G401.6 (cell line): ENCODE results near the gene CEP104.

Source experiments
- FAIRE-seq: peaks from 2 replicates; lab custom pipeline; 2012; peaks lifted over from hg19 to GRCh38; lab: Jason Lieb, UNC

CEP104 gene

DNA sequence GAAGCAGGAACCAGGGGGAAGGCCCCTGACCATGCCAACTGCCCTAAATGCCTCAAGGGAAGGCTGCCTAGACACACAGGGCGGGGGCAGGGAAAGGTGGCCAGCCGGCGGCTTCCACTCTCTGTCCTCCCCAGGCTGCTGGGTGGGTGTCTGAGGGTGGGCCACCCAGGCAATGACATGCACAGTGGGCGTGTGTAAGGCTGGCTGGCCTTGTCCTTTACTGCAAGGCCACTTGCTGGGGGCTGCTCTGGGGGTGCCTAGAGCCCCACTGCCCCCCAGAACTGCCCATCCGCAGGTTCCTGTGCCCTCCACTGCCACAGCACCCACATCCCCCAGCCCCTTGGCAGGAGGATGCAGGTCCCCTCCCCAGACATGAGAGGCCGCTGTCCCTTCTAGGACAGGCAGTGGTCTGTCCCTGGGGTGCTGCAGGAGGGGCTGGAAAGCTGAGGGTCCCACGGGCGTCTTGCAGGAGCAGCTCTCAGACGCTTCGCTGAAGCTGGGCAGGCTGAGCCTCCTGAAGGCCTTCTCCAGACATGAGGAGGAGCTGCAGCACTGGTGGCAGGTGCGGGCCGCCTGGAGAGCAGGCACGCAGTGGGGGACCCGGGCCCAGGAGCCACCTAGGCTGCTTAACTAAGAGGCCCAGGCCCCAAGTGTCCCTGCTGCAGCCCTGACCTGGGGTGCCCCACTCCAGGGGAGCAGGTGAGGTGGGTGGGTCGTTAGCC is 94.7 kb downstream of the CEP104 start:
- no peak for FAIRE-seq
